GM04504 (cell line): ENCODE results near the gene MTSS2.
"Not testable (repeated sequence)": the region's sequence is repeated elsewhere in the genome, so short reads cannot be mapped to it uniquely, and the experiment has no call there.

Experiments used
- DNase-seq: peaks from one replicate; pipeline ENCODE4 v3.0.0-alpha.2; 2012; ENCODE audit warnings: low read depth

The MTSS2 gene

DNA sequence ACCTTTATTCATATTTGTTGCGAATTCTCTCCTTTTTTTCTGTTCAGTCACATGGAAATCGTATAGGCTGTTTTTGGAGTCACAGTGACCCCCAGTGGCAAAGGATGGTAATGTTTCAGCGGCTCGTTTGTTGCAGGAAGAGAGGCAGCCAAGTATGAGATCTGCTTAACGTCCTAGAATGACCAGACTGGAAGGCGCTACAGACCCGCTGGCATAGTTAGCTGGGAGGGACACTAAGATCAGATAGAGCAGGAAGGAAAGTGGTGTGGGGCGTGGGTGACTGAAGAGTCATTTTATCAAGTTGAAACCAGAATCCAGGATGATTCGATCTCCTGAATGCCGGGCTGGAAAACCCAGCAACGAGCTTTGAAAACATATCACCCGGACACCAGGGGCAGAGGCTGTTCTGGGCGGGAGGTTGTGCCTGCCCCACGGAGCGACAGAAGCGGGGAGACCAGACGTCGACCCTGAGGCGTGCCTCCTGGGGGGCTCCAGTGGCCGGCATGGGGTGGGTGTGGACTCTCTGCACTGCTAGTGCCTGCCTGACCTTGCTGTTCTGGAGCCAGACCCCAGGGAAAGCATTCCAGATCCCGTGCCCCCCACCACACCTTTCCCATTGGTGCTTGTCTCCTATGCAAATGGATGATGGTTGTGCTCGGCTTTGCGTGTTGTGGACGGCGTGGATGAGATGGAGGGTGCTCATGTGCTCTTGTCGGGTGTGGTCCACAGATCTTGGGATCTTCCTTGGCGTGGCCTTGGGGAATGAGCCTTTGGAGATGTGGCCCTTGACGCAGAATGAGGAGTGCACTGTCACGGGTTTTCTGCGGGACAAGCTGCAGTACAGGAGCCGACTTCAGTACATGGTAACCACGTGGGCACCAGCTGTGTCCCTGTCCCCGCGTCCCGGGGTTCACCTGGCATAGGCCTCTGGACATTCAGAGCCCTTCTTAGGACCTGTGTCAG is 31.8 kb downstream of the MTSS2 start:
- peak; percentile 71 for DNase-seq

DNA sequence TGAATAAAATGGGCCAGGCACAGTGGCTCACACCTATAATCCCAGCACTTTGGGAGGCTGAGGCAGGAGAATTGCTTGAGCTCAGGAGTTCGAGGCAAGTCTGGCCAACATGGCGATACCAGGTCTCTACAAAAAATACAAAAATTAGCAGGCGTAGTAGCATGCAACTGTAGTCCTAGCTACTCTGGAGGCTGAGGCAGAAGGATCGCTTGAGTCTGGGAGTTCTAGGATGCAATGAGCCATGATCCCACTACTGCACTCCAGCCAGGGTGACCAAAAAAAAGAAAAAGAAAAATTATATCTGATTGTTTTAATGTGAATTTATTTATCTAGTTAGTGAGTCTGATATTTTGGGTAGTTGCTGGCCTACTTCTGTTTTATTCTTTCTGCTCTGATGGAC is 32.4 kb downstream of the MTSS2 start:
- no peak for DNase-seq

DNA sequence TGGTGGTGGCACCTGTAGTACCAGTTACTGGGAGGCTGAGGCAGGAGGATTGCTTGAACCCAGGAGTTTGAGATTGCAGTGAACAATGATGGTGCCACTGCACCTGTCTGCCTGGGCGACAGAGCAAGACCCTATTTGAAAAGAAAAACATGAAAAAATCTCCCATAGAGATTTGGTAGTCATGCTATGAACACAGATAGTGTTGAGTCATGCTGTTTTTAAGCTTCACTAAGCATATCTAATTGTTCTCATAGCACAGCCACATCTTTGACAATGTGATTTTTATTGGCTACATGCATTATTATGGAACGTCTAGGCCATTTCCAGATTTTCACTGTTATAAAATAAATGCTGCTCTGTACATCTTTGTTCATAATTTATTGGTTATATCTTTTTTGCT is 33.5 kb downstream of the MTSS2 start:
- no peak for DNase-seq

DNA sequence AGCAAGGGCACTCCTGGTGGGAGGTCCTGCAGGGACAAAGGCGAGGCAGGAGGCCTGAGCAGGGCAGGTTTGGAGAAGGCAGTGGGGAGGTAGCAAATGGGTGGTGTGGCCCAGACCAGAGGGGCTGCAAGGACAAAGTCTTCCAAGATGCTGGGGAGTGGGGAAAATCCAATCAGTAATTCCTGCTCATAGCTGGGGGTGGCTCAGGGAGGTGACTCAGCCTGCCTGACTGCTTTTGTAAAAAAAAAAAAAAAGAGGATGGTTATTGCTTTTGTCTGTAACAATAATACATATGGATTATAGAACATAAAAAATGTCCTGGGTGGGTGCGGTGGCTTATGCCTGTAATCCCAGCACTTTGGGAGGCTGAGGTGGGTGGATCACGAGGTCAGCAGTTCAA is 34.3 kb downstream of the MTSS2 start:
- no peak for DNase-seq

DNA sequence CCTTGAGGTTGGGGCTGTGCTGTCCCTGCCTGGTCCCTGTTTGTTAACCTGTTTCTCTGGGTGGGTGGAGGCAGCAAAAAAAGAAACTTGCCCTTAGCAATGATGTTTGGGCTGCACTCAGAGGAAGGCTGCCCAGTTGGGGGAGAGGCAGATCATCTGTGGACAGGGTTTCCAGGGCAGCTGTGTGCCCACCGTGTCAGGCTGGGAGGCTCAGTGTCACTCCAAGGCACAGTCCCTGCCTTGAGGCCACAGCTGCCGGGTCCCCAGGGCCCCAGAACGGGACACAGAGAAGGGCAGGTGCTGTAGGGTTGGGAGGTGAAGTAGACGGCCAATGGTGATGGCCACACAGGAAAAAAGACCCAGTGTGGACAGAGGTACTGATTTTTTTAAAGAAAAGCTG is 35.6 kb downstream of the MTSS2 start:
- no peak for DNase-seq

DNA sequence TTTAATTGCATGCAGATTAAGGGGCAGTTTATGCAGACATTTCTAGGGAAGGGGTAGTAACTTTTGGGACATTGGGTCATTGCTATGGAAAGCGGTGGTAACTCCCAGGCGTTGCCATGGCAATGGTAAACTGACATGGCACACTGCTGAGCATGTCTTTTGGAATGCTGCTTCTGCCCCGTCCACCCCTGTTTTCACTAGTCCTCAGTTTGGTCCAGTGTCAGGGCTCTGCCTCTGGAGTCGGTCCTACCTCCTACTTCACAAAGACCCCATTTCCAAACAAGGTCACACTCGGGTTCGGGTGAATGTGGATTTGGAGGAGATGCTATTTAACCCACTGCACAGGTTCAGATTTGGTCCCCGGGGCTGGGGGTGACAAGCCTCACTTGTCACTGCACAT is 36.6 kb downstream of the MTSS2 start:
- no peak for DNase-seq

DNA sequence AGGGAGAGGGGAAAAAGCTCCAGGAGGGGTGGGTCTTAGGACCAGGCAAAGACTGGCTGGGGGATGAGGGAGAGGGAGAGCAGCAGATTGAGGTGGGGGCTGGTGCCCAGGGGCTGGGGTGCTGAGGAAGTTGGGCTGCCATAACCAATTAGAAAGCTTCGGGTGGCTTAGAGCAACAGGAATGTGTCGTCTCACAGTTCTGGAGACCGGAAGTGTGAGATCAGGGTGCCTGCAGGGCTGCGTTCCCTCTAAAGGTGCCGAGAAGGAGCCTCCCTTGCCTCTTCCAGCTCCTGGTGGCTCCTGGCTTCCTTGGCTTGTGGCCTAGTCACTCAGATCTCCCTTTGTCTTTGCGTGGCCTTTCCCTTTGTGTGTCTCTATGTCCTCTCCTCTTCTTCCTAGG is 37.2 kb downstream of the MTSS2 start:
- no peak for DNase-seq

DNA sequence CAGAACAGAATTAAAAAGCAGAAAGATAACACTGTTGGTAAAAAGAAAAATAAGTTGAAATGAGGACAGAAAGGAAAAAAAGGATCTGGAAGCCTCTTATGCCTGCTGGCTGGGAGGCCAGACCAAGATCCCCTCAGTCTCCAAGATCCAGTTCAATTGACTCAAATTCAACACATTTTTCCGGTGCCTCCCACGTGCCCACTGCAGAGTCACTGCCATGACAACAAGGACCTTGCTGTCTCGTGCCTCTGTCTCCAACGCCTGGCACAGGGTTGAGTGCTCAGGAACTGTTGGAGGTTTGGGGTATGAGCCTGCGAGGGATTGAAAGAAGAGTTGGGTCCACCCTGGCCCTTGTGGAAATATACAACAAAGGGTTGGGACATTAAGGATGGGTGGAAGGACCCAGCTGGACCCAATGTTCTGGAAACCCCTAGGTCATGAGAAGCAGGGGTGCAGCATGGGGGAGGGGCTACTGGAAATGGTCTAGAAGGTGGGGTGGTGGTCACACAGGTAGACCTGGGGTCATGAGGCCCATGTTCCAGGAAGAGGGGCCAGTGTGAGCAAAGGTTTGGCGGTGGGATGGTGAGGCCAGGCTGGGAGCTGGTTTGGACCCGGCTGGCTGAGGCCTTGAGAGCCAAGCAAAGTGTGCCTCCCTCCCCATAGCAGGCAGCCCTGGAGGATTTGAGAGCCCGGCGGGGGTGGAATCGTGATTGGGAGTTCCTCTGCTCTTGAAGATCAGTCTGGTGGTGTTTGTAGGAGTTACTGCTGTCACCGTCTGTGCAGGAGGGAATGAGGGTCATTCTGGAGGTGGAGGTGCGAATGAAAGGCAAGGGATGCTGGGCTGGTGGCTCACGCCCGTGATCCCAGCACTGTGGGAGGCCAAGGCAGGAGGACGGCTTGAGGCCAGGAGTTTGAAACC is 38.2 kb downstream of the MTSS2 start:
- no peak for DNase-seq

DNA sequence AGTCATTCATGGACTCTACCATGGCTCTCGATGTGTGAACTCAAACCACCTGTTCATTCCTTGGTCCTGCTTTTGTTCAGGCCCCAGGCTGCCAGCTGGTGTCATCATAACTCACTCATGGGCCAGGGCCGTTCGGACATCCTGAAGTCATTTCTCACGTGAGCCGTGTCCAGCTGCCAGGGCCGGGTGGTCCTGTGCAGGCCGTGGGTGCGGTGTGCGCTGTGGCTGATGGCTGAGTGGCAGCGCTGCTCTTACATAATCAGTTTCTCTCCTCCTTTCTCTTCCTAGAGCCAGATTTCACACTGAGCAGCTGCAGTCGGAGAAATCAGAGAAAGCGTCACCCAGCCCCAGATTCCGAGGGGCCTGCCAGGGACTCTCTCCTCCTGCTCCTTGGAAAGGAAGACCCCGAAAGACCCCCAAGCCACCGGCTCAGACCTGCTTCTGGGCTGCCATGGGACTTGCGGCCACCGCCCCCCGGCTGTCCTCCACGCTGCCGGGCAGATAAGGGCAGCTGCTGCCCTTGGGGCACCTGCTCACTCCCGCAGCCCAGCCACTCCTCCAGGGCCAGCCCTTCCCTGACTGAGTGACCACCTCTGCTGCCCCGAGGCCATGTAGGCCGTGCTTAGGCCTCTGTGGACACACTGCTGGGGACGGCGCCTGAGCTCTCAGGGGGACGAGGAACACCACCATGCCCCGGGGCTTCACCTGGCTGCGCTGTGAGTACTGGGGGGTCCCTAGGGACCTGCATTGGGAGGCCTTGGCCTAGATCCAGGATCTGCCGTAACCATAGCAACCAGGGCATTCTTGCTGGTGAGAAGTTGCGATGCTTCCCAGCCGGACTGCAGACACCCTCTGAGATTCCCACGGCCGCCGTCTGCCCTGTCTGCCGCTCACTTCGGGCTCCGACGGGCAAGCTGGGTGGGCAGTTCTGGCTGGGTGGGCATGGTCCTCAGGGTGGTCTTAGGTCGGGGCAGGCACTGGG is 39.3 kb downstream of the MTSS2 start, which contains the start of gene IL34:
IL34 (plus strand) TSS at position 300 of the 982 bp plus-strand sequence; CDS start at position 689, 389 bp downstream.
- no peak for DNase-seq

DNA sequence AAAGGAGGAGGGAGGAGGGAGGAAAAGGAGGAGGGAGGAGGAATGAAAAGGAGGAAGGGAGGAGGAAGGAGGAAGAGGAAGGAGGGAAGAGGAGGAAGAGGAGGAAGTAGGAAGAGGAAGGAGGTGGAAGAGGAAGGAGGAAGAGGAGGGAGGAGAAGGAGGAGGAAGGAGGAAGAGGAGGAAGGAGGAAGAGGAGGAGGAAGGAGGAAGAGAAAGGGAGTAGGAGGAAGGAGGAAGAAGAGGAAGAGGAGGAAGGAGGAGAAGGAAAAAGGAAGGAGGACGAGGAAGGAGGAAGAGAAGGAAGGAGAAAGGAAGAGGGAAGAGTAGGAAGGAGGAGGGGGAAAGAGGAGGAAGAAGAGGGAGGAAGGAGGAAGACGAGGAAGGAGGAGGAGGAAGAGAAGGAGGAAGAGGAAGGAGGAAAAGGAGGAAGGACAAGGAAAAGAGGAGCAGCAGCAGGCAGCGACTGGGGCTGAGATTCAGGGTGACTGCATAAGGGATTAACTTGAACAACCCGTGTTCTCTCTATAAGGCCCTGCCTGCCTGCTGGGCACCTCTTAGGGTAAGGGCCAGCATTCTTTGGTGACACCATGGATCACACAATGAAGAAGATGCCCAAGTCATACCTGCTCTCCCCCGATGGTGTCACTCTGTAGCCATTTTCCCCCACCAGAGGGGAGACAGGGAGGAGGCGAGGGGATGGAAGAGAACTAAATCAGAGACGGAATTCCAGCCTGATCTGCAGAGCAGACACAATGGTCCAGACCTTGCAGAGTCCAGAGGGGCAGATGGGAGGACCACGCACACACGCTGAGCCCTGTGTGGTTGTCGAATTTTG is 40.9 kb downstream of the MTSS2 start:
- DNase-seq: no peak

DNA sequence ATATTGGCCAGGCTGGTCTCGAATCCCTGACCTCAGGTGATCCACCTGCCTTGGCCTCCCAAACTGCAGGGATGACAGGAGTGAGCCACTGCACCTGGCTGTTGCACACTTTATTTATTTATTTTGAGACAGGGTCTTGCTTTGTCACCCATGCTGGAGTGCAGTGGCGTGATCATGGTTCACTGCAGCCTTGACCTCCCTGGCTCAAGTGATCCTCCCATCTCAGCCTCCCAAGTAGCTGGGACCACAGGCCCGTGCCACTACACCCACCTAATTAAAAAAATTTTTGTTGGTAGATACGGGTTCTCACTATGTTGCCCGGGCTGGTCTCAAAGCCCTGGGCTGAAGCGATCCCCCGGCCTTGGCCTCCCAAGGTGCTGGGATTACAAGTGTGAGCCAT is 42.6 kb downstream of the MTSS2 start:
- not testable (repeated sequence) for DNase-seq

DNA sequence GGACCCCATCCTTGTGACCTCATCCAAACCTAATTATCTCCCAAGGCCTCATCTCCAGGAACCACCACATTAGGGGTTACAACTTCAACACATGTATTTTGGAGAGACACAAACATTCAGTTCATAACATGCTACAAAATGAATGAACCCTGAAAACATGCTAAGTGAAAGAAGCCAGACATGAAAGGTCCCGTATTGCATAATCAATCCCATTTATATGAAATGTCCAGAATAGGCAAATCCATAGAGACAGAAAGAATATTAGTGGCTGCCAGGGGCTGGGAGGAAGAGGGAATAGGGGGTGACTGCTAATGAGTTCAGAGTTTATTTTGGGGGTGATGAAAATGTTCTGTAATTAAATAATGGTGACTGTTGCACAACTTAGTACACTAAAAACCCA is 43.2 kb downstream of the MTSS2 start:
- no peak for DNase-seq

DNA sequence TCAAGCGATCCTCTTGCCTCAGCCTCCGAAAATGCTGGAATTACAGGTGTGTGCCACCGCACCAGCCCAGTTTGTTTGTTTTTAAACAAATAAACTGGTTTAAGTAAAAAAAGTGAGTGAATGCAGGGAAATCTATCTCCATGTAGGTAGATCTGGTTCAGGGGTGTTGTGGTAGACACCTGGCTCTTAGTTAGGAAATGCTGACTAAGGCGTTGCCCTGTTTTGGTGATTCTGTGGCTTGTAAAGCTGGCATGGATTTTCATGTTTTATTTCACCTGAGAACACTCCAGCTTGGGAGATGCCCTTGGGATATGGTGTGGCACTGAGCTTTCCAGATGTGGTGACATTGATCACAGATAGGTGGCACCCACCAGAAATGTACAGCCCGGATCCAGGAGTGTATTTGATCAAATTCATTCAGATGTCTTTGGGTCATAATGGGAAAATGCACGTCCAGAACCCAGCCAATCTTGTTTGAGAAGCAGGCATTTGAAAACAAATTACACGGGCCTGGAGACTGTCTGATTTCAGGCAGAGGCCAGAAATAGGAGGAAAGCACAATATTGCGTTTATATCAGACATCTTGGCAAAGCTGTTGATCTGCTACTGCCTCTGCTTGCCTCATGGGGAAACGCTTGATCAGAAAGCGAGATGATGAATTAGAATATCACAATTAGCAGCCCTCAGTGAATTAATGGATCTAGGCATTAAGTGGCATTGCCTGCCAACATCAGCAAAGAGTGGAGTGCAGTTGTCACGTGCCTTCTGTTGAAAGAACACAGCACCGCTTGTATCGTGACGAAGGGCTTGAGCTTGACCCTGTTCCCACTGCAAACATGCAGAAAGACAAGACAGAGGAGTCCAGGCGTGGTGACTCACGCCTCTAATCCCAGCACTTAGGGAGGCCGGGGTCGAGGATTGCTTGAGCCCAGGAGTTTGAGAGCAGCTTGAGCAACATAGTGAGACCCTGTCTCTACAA is 46.8 kb downstream of the MTSS2 start:
- DNase-seq: no peak
